GM19239 (cell line): ENCODE measurements around the gene DGKD.
A peak's percentile ranks its signal among the peaks of the same experiment; 100 is the strongest.
"Not testable (repeated sequence)": the region's sequence is repeated elsewhere in the genome, so short reads cannot be mapped to it uniquely, and the experiment has no call there.

ENCODE experiments used
- DNase-seq: peaks from one replicate; pipeline ENCODE4 v3.0.0; 2011; ENCODE audit warnings: low spot score; ENCODE audit not compliant: insufficient read length
- FAIRE-seq: peaks from 2 replicates; lab custom pipeline; 2011; peaks lifted over from hg19 to GRCh38; lab: Jason Lieb, UNC

Gene DGKD

DNA sequence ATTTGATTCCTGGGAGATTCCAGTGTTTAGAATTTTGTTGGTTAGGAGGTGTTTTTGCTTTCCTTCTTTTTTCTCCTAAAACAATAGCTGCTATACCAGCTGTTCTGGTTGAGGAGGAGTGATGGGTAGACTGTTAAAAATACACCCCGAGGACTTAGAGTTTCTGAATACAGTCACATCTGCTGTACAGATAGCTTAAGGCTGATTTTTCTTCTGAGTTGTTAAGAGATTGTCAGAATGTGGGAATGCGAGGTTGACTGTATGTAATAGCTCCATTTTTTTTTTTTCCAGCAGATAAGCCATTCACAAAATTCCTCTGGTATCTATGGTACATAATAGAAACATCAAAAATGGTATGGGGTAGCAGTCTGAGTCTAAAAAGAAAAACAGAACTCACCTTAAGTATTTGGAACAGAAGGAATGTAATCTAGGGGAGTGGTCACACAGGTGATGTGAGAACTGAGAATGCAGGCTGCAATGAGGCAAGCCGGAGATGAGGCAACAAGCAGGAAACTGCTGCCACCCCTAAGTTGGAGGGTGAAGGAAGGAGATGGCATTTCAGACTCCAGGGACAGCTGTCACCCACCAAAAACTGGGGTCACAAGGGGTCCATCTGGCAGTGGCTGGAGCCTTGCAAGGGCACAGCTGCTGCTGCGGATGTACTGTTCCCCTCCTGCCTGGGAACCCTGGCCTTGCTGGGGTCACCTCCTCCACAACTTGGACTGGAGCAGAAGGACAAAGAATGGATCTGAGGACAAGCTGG, 2.4 kb downstream of the DGKD start:
- DNase-seq (no peak), FAIRE-seq (peak; percentile 84)

- DNase-seq = no peak
- FAIRE-seq = peak; percentile 72
These were observed 4.0 kb downstream of the DGKD start for GRCh38 chr2:233358335-233358734.

- FAIRE-seq (peak; percentile 86), DNase-seq (no peak)
These were observed 4.7 kb downstream of the DGKD start for GRCh38 chr2:233358947-233359346.

GRCh38 chr2:233359823-233360222, 5.5 kb downstream of the DGKD start:
- FAIRE-seq (no peak), DNase-seq (no peak)

DNA sequence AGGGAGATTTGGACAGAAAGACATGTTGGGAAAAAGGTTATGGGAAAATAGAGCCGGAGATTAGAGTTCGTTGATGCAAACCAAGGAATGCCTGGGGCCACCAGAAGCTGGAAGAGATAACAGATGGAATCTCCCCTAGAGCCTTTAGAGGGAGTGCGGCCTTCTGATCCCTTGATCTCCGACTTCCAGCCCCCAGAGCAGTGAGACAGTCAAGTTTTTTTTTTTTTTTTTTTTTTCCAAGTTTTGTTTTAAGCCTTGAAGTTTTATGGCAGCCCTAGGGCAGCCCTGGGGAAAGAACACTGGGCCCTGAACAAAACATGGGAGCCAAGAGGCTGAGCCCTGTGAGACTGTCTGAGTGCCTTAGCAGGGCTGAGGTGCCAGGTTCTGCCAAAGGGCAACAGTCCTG, 6.5 kb downstream of the DGKD start:
- DNase-seq = no peak
- FAIRE-seq = no peak

DNA sequence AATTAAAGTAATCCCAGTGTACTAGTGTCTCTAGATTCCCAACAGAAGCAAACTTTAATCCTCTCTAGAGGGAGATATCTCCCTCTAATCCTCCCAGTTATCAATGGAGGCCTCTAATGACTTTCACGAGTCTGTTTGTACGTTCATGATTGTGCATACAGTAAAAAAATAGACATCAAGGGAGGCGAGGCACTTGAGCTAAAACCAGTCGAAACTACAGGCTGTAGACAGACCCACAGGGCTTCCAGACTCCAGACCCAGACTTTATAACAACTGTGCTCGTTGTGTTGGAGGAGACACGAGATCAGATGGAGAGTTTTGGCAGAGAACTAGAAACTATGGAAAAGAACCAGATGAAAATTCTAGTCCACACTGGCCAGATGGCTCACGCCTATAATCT, 7.0 kb downstream of the DGKD start:
- DNase-seq = no peak
- no peak for FAIRE-seq

DNA sequence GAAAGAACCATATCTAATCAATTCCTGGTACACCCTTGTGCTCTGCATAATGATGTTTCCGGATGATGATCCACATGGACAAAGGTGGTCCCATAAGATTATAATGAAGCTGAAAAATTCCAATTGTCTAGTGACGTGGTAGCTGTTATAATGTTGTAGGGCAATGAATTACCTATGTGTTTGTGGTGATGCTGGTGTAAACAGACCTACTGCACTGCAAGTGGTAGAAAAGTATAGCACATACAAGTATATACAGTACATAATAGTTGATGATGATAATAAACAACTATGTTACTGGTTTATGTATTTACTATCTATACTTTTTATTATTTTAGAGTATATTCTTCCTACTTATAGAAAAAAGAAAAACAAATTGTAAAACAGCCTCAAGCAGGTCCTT, 8.4 kb downstream of the DGKD start:
- FAIRE-seq = no peak
- no peak for DNase-seq

DNA sequence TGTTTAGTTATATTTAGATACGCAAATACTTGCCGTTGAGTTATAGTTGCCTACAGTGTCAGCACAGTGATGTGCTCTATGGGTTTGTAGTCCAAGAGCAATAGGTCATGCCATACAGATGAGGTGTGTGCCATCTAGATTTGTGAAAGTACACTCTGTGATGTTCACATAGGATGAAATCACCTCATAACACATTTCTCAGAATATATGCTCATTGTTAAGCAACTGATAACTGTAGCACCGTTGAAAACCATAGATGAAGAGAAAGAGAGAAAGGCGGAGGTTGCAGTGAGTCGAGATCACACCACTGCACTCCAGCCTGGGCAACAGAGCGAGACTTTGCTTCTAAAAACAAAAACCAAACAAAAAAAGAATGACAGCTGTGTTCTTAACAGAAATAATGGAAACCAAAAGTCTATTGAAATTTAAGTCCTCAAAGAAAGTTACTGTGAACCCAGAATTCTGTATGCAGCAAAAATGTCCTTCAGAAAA, 9.5 kb downstream of the DGKD start:
- DNase-seq = no peak
- FAIRE-seq = peak; percentile 53

GRCh38 chr2:233365861-233366520, 11.7 kb downstream of the DGKD start:
- DNase-seq = no peak
- no peak for FAIRE-seq

GRCh38 chr2:233367586-233367985, 13.3 kb downstream of the DGKD start:
- FAIRE-seq (no peak), DNase-seq (no peak)

DNA sequence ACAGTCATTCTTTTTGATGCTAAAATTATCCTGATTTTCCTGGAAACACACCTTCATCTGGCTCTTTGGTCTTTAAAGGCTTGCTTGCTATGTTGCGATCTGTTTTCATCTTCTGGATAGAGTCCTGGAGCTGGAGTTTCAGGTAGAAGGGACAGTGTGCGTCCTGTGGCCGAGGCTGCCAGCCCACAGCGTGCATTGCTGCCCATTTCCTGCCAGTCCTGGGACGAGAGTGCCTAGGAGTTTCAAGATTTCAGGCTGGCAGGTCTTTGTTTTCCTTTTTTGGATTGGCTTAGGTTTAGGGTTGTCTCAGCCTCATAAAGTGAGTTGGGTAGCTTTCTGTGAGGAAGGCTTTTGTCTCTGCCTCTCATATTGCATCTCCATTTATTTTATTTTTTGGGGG, 14.5 kb downstream of the DGKD start:
- DNase-seq (no peak), FAIRE-seq (no peak)

- FAIRE-seq (no peak), DNase-seq (no peak)
These were observed 15.2 kb downstream of the DGKD start for GRCh38 chr2:233369462-233369861.

DNA sequence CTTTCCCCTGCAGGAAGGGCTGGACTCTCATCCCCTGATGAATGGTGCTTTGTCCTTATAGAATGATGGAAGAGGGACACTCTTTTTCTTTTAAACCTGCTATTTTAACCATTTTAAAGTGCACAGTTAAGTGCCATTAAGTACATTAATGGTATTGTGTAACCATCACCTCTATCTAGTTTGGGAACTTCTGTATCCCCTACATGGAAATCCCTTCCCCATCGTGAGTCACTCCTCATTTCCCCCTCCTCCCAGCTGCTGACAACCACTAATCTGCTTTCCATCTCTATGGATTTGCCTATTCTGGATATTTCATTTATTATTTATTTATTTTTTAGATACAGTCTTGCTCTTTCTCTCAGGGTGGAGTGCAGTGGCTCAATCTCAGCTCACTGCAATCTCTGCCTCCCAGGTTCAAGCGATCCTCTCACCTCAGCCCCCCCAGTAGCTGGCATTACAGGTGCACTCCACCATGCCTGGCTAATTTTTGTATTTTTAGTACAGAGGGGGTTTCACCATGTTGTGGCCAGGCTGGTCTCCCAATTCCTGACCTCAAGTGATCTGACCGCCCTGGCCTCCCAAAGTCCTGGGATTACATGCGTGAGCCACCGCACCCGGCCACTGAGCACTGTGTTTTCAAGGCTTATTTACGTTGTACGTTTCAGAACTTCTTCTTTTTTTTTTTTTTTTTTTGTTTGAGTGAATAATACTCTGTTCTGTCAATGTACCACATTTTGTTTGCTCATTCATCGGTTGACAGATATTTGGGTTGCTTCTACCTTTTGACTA, 15.8 kb downstream of the DGKD start:
- FAIRE-seq = no peak

DNA sequence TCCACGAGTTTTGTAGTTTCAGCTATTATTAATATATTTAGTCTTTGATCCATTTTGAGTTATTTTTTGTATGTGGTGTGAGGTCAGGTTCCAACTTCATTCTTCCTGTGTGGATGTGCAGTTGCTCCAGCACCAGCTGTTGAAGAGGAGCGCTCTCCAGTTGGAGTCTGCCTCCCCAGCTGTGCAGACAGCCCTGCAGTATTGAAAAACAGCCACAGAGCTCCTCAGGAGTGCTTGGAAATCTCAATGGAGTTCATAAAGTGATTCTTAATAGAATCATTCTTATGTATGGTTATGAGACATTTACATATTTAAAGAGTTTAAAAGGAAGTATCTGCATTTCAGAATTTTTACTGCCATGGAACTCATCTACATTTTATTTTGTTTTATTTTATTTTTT, 17.3 kb downstream of the DGKD start:
- no peak for DNase-seq
- no peak for FAIRE-seq

More for the DNA sequence above, 15.8 kb downstream of the DGKD start:
- DNase-seq = no peak

GRCh38 chr2:233372855-233373254, 18.6 kb downstream of the DGKD start:
- FAIRE-seq (no peak), DNase-seq (no peak)

DNA sequence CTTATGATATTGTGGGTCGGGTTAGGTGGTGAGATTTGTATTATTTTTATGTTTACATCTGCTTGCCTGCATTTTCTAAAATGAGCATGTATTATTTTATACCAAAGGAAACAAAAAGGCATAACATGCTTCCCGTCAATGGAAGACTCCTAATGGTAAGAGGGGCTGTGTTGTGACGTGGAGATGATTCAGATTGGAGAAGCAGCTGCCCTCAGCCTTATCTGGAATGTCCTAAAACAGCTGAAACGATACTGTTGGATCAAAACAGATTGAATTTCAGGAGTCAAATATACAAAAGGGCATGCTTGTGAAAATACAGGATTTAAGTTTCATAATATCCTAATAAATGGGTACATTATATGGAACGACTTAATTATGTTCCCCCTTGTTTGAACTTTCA, 19.0 kb downstream of the DGKD start:
- DNase-seq (no peak), FAIRE-seq (no peak)

- not testable (repeated sequence) for DNase-seq, FAIRE-seq
These were observed 20.5 kb downstream of the DGKD start for GRCh38 chr2:233374776-233375175.

DNA sequence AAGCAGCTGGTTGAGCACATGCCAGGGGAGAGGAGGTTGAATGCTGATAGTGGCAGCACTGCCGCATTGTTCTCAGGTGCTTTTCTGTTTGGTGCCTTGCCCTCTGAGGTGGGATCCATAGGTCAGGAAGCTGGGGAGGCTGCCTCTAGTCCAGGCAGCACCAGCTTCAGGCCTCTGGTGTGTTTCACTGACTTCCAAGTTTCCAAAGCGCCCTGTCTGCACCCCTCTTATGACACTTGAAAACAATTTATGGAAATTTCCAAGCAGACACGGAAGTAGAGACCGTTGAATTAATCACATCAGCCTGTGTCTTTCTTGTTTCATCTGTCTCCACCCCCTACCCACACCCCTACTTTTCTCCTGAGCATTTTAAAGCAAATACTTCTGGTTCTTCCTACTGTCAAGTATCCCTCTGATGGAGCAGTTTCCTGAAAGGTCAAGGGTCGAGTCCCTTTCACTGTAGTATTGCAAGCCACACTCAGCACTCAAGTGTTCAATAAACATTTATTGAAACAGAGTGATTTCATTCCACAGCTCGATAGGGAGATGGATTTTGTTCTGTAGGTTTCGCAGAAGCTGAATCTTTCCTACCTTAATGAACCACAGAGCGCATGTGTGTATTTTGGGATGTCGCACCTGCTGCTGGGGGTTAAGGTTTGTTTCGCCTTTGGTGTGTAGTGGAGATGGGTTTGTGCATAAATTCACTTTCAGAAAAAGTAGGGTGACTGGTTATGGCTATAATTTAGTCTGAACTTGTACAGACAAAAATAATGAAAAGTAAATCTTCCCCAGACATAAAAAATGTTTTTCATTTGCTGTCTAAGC, 21.4 kb downstream of the DGKD start:
- FAIRE-seq (peak; percentile 86), DNase-seq (no peak)

DNA sequence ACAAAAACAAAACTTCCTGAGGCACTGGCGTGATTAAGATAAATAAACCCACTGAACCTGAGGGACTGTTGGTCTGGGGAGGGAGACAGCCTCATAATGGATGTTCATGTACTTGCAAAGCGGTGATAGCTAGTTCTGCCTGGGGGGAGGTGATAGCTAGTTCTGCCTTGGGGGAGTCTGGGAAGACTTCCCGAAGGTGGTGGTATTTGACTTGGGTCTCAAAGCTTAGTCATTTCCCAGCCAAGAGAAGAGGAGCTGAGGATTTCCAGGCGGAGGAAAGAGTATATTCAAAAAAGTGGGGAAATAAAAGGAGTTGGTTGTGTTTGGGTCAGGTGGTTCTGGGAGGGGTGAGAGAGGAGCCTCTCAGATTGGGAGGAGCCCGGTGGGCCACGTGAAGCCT, 24.7 kb downstream of the DGKD start:
- DNase-seq = no peak
- FAIRE-seq = peak; percentile 86

DNA sequence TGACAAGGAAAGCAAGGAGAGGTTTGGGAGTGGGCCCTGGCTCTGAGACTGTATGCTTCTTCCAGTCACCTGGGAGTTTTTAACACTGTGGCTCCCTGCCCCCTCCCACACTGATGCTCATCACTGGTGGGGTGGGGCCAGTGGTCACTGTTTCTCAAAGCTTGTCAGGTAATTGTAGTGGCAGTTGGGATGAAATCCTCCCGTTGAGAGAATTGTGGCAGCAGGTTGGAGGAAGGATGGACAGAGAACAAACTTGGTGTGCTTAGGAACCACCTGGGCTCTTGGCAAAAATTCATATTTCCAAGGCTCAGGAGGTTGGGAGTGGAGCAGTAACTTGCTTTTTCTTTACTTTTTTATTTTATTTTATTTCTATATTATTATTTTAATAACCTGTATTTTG, 25.1 kb downstream of the DGKD start:
- FAIRE-seq (peak; percentile 58), DNase-seq (no peak)
